LNCaP clone FGC (cell line): ENCODE measurements around the gene PRMT6.
"Not testable (repeated sequence)": the region's sequence is repeated elsewhere in the genome, so short reads cannot be mapped to it uniquely, and the experiment has no call there.

ENCODE experiments used
- DNase-seq: peaks from one replicate; pipeline ENCODE4 v3.0.0-alpha.2; 2011; ENCODE audit warnings: low read depth
- H3K4me3 ChIP-seq: 2 replicates; pipeline ENCODE4 v1.5.1; 2011; ENCODE audit warnings: mild to moderate bottlenecking, low read depth, low read length, control low read depth
- CTCF ChIP-seq: IDR thresholded peaks from 2 replicates; pipeline ENCODE4 v1.5.1; 2012; ENCODE audit warnings: mild to moderate bottlenecking; ENCODE audit not compliant: control insufficient read depth, insufficient read depth; ENCODE audit errors: extremely low read depth

The PRMT6 gene

DNA sequence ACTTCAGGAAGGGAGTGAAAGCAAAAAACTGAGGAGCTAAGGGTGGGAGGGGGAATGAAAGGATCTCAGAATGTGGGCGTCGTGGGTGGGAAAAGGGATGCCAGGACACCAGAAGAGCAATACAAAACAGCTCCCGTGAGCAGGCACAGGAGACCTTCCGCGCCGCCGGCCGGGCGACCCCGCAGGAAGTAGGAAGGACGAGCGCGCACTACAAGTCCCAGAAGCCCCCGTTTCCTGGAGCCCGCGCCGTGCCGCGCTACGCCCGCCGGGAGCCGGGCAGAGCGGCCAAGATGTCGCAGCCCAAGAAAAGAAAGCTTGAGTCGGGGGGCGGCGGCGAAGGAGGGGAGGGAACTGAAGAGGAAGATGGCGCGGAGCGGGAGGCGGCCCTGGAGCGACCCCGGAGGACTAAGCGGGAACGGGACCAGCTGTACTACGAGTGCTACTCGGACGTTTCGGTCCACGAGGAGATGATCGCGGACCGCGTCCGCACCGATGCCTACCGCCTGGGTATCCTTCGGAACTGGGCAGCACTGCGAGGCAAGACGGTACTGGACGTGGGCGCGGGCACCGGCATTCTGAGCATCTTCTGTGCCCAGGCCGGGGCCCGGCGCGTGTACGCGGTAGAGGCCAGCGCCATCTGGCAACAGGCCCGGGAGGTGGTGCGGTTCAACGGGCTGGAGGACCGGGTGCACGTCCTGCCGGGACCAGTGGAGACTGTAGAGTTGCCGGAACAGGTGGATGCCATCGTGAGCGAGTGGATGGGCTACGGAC lies at the start of gene PRMT6:
Gene PRMT6 (plus strand): TSS at position 249 of the 771 bp plus-strand sequence. CDS start 42 bp downstream, at position 291.
- H3K4me3 ChIP-seq = peak within 1 kb of the TSS; percentile 92
- DNase-seq = peak; percentile 25

DNA sequence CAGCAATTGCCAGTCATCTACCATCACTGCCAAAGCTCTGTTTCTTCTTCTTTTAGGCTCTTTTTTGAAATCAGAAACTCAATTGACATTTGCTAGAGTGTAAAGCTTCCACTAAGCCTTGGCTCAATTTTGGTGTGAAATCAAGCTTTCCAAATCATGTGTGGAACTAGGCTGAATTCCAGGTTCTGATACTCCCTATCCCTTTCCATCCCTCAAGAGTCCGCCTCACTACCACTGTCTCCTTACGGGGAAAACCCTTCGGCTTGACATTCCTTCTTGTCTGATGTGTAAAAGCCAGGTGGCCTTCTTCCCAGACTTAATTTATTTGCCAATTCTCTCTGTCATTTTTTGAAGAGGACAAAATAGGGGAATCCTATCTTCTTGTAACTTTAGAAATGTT lies 47.2 kb upstream of the PRMT6 start:
- H3K4me3 ChIP-seq = no peak overlapping the region
- DNase-seq = no peak
- no peak for TF ChIP-seq CTCF

More for the DNA sequence above, at the start of gene PRMT6:
- TF ChIP-seq CTCF = no peak

DNA sequence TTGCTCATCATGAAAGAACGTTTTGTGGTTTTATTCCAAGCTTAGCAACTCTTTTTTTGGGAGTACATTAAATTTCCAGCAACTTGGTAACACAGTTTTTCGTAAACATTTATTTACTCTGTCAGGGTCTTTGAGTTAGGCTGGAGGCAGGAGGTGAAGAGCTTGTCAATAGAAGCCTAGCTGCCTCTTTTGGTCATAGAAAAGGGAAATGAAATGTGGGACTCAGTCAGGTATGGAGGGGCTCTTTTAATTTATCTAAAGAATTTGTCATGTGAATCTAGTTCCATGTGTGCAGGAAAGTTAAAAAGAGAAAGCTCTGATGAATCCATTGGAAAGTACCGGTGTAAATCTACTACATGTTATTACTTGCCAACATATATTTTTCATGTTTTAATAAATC lies 45.9 kb upstream of the PRMT6 start:
- TF ChIP-seq CTCF = no peak
- no peak overlapping the region for H3K4me3 ChIP-seq
- DNase-seq = no peak

DNA sequence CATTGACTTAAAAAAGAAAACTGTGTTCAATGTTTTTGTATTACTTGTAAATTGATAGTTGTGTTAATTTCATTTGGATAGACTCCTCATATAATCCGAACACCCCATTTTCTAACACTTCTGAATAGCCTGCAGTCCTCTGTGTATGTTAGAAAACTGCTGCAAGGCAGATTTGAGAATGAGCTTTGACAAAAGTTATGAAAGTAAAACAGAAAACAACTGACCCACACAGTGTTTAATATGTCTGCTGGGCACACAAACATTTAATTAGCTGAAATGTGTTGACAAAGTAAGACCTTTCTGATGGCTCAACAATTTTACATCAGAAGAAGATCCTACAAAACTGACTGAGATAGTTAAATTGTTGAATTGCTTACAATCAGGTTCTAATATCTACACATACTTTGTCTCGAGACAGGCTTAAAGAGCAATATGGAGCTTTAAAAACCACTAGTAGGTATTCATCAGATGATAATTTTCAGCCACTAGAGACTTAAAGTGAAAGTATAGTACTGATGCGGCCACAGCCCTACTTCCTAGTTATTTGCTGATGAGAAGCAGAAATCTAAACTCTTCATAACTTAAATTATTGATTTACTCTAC lies 40.0 kb upstream of the PRMT6 start:
- DNase-seq = no peak
- H3K4me3 ChIP-seq = no peak overlapping the region
- TF ChIP-seq CTCF = no peak

- H3K4me3 ChIP-seq = no peak overlapping the region
- no peak for DNase-seq
- TF ChIP-seq CTCF = no peak
Observed at GRCh38 chr1:107018445-107018844, 38.0 kb upstream of the PRMT6 start.

DNA sequence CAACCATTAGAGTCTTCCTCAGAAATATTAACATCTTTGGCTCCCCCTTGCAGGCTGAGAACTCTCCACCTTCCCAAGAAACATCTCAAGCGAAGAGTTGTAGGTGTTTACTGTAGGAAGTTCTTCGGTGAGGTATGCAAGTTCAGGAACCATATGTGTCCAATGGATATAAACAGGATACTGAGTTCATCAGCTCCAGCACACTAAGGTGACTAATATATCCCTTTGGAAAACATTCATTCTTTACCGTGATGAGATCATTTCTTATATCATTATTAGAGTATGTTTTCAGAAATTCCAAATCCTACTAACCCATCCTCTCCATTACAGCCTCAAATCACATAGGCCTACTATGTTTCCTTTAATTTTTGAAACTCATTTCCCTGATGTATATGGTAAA lies 37.3 kb upstream of the PRMT6 start:
- TF ChIP-seq CTCF = no peak
- H3K4me3 ChIP-seq = no peak overlapping the region
- DNase-seq = no peak

DNA sequence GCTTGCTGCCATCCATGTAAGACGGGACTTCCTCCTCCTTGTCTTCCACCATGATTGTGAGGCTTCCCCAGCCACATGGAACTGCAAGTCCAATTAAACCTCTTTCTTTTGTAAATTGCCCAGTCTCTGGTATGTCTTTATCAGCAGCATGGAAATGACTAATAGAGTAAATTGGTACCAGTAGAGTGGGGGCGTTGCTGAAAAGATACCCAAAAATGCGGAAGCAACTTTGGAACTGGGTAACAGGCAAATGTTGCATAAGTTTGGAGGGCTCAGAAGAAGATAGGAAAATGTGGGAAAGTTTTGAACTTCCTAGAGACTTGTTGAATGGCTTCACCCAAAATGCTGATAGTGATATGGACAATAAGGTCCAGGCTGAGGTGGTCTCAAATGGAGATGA lies 17.6 kb upstream of the PRMT6 start:
- not testable (repeated sequence) for DNase-seq, H3K4me3 ChIP-seq

DNA sequence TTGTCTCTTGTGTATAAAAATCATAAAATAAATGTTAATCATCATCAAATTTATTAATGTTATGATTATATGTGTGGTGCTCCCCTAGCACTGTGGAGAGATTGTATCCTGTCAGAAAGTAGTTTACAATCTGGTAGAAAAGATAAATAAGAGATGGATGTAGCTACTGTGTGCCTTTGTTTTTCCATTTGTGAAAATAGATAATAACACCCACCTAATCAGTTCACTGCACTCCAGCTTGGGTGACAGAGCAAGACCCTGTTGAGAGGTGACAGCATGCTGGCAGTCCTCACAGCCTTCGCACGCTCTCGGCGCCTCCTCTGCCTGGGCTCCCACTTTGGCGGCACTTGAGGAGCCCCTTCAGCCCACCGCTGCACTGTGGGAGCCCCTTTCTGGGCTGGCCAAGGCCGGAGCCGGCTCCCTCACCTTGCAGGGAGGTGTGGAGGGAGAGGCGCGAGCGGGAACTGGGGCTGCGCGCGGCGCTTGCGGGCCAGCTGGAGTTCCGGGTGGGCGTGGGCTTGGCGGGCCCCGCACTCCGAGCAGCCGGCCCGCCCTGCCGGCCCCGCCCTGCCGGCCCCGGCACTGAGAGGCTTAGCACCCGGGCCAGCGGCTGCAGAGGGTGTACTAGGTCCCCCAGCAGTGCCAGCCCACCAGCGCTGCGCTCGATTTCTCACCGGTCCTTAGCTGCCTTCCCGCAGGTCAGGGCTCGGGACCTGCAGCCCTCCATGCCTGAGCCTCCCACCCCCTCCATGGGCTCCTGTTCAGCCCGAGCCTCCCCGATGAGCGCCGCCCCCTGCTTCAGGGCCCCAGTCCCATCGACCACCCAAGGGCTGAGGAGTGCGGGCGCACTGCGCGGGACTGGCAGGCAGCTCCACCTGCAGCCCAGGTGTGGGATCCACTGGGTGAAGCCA lies 11.9 kb upstream of the PRMT6 start:
- not testable (repeated sequence) for DNase-seq, H3K4me3 ChIP-seq
